Skeletal muscle tissue (tissue), 4 donors: ENCODE results near the gene SEMA5A. TPM values are rescaled to one million over a fixed set of nuclear protein-coding genes. Genes with fewer than 3 reads are reported as not detected.

Experiments
- H3K27ac ChIP-seq: one replicate; pipeline ENCODE4 v1.7.0; 2013; ENCODE audit warnings: mild to moderate bottlenecking, low read depth, low read length, inconsistent platforms
- H3K27me3 ChIP-seq, 3 donors: one replicate each; pipeline ENCODE4 v1.7.0; 2013; ENCODE audit warnings: low read length in 3 of 3; ENCODE audit not compliant: control insufficient read depth in 3 of 3, insufficient read depth in 3 of 3
- H3K36me3 ChIP-seq, 3 donors: one replicate each; pipeline ENCODE4 v1.7.0; 2013; ENCODE audit warnings: low read length in 3 of 3; ENCODE audit not compliant: control insufficient read depth in 3 of 3, insufficient read depth in 3 of 3
- H3K4me1 ChIP-seq, 3 donors: one replicate each; pipeline ENCODE4 v1.7.0; 2013; ENCODE audit warnings: low read length in 3 of 3, mild to moderate bottlenecking in 3 of 3; ENCODE audit not compliant: control insufficient read depth in 3 of 3, insufficient read depth in 3 of 3
- H3K4me3 ChIP-seq, 3 donors: one replicate each; pipeline ENCODE4 v1.7.0; 2013; ENCODE audit warnings: low read length in 3 of 3
- H3K9ac ChIP-seq, 3 donors: one replicate each; pipeline ENCODE4 v1.7.0; 2013; ENCODE audit warnings: low read length in 3 of 3, mild to moderate bottlenecking in 3 of 3, moderate library complexity in 2 of 3, low read depth in 1 of 3
- H3K9me3 ChIP-seq, 3 donors: one replicate each; pipeline ENCODE4 v1.7.0; 2013; ENCODE audit warnings: low read length in 3 of 3; ENCODE audit not compliant: control insufficient read depth in 3 of 3
- total RNA-seq: library from RNA; depleted of rRNA; stranded (reverse); fragments of >200 nt; gene quantifications from one replicate; pipeline ENCODE4 v1.2.3, GENCODE V29; 2014
- donor health status: Osteomylitis.

The SEMA5A gene
- total RNA-seq, 1 donor from 2014 or later: 25.1 TPM

GRCh38 chr5:9168791-9169556 lies 376.9 kb downstream of the SEMA5A start:
- no peaks in the 10 kb centered on the region for H3K27me3 ChIP-seq
- H3K4me1 ChIP-seq: no peaks in the 10 kb centered on the region

GRCh38 chr5:9166202-9167112 lies 379.4 kb downstream of the SEMA5A start:
- Histone ChIP-seq H3K9ac (no peak overlapping the region), H3K27ac (no peak overlapping the region), H3K27me3 (no peaks in the 10 kb centered on the region), H3K4me1 (no peaks in the 10 kb centered on the region), H3K4me3 (no peak overlapping the region), H3K9me3 (no peaks in the 10 kb centered on the region), H3K36me3 (no peaks in the 10 kb centered on the region)

More at GRCh38 chr5:9168791-9169556, 376.9 kb downstream of the SEMA5A start:
- H3K9me3 ChIP-seq: no peaks in the 10 kb centered on the region
- H3K4me3 ChIP-seq: no peak overlapping the region
- H3K36me3 ChIP-seq: no peaks in the 10 kb centered on the region
- no peak overlapping the region for H3K27ac ChIP-seq
- no peak overlapping the region for H3K9ac ChIP-seq

GRCh38 chr5:9165546-9165945 lies 380.3 kb downstream of the SEMA5A start:
- Histone ChIP-seq H3K9ac (no peak overlapping the region), H3K36me3 (no peaks in the 10 kb centered on the region), H3K9me3 (no peaks in the 10 kb centered on the region), H3K27ac (no peak overlapping the region), H3K27me3 (no peaks in the 10 kb centered on the region), H3K4me1 (no peaks in the 10 kb centered on the region), H3K4me3 (no peak overlapping the region)

GRCh38 chr5:9160747-9161146 lies 385.1 kb downstream of the SEMA5A start:
- H3K36me3 ChIP-seq: no peaks in the 10 kb centered on the region
- H3K27me3 ChIP-seq: no peaks in the 10 kb centered on the region
- no peak overlapping the region for H3K27ac ChIP-seq
- H3K4me1 ChIP-seq: no peaks in the 10 kb centered on the region
- no peak overlapping the region for H3K4me3 ChIP-seq
- H3K9ac ChIP-seq: no peak overlapping the region
- H3K9me3 ChIP-seq: no peaks in the 10 kb centered on the region

GRCh38 chr5:9157811-9158210 lies 388.1 kb downstream of the SEMA5A start:
- H3K27ac ChIP-seq: no peak overlapping the region
- H3K9me3 ChIP-seq: no peaks in the 10 kb centered on the region
- H3K9ac ChIP-seq: no peak overlapping the region

GRCh38 chr5:9157020-9157419 lies 388.9 kb downstream of the SEMA5A start:
- no peak overlapping the region for H3K27ac ChIP-seq
- H3K4me1 ChIP-seq: no peaks in the 10 kb centered on the region
- H3K27me3 ChIP-seq: no peaks in the 10 kb centered on the region
- H3K36me3 ChIP-seq: no peaks in the 10 kb centered on the region
- no peaks in the 10 kb centered on the region for H3K9me3 ChIP-seq
- no peak overlapping the region for H3K9ac ChIP-seq
- no peak overlapping the region for H3K4me3 ChIP-seq

More at GRCh38 chr5:9157811-9158210, 388.1 kb downstream of the SEMA5A start:
- no peaks in the 10 kb centered on the region for H3K4me1 ChIP-seq
- H3K4me3 ChIP-seq: no peak overlapping the region
- no peaks in the 10 kb centered on the region for H3K27me3 ChIP-seq
- no peaks in the 10 kb centered on the region for H3K36me3 ChIP-seq

GRCh38 chr5:9156282-9156681 lies 389.6 kb downstream of the SEMA5A start:
- no peaks in the 10 kb centered on the region for H3K36me3 ChIP-seq
- H3K27me3 ChIP-seq: no peaks in the 10 kb centered on the region
- H3K27ac ChIP-seq: no peak overlapping the region
- H3K9ac ChIP-seq: no peak overlapping the region
- H3K9me3 ChIP-seq: no peaks in the 10 kb centered on the region
- H3K4me3 ChIP-seq: no peak overlapping the region
- no peaks in the 10 kb centered on the region for H3K4me1 ChIP-seq

GRCh38 chr5:9151684-9152427 lies 394.0 kb downstream of the SEMA5A start:
- no peaks in the 10 kb centered on the region for H3K4me1 ChIP-seq
- no peaks in the 10 kb centered on the region for H3K36me3 ChIP-seq
- no peak overlapping the region for H3K27ac ChIP-seq
- H3K9ac ChIP-seq: no peak overlapping the region
- no peaks in the 10 kb centered on the region for H3K9me3 ChIP-seq
- H3K27me3 ChIP-seq: no peaks in the 10 kb centered on the region
- no peak overlapping the region for H3K4me3 ChIP-seq

- H3K4me1 ChIP-seq: no peaks in the 10 kb centered on the region
- no peaks in the 10 kb centered on the region for H3K9me3 ChIP-seq
- no peaks in the 10 kb centered on the region for H3K27me3 ChIP-seq
- no peak overlapping the region for H3K27ac ChIP-seq
- H3K9ac ChIP-seq: no peak overlapping the region
- H3K36me3 ChIP-seq: no peaks in the 10 kb centered on the region
- H3K4me3 ChIP-seq: no peak overlapping the region
Measured at GRCh38 chr5:9149988-9150387, 395.9 kb downstream of the SEMA5A start.
